Right lobe of liver (tissue), 6 donors: ENCODE data around the gene CREBBP. TPM values are rescaled to one million over a fixed set of nuclear protein-coding genes. Genes with fewer than 3 reads are reported as not detected.
A peak's percentile ranks its signal among the peaks of the same experiment; 100 is the strongest.

Experiments
- ATAC-seq, 4 donors: fragments of 200-7000 bp; cut with Tn5 transposase; one replicate each; pipeline ENCODE4 v1.9.1; 2020; ENCODE audit warnings: mild to moderate bottlenecking in 4 of 4, moderate library complexity in 4 of 4
- DNase-seq, 3 donors: peaks; one replicate each; pipeline ENCODE4 v3.0.0-alpha.2; 2020
- H3K27ac ChIP-seq, 3 donors: fragments of 200-600 bp; one replicate each; pipeline ENCODE4 v1.8.0; 2022
- H3K27me3 ChIP-seq, 2 donors: fragments of 200-600 bp; one replicate each; pipeline ENCODE4 v1.8.0; 2022
- H3K36me3 ChIP-seq, 4 donors: fragments of 200-600 bp; sonication (generic) in 1 of 4; one replicate each; pipeline versions ENCODE4 v1.5.1 to v1.8.0; 2017 to 2022; ENCODE audit warnings: control low read depth in 1 of 4
- H3K4me1 ChIP-seq, 4 donors: fragments of 200-600 bp; sonication (generic) in 1 of 4; one replicate each; pipeline versions ENCODE4 v1.5.1 to v1.8.0; 2017 to 2022; ENCODE audit warnings: control low read depth in 1 of 4
- H3K4me3 ChIP-seq, 3 donors: fragments of 200-600 bp; one replicate each; pipeline ENCODE4 v1.8.0; 2022
- H3K9me3 ChIP-seq, 4 donors: fragments of 200-600 bp; sonication (generic) in 1 of 4; one replicate each; pipeline versions ENCODE4 v1.5.1 to v1.8.0; 2017 to 2022; ENCODE audit warnings: control low read depth in 1 of 4
- POLR2A ChIP-seq: fragments of 450-650 bp; IDR thresholded peaks from one replicate; pipeline ENCODE4 v1.6.1; 2017; ENCODE audit warnings: antibody characterized with exemption, mild to moderate bottlenecking
- WGBS: methylation state at CpG from one replicate; pipeline ENCODE4 v1.1.6; 2018; ENCODE audit warnings: low coverage, low lambda C conversion rate; ENCODE audit not compliant: insufficient coverage; ENCODE audit errors: missing lambda C conversion rate; 5-methylcytosine and 5-hydroxymethylcytosine counted together
- intact Hi-C, 2 donors: fragments of 100-400 bp; cut with DNase I; formaldehyde crosslinking; loops; one replicate each; pipeline versions ENCODE4 v1.11.2 to v1.14.1; 2022
- total RNA-seq, 6 experiments: library from RNA; depleted of rRNA in 2 of 6; stranded (reverse); fragments of >200 nt in 2 of 6; fragmentation: NEBNext Ultra II Directional in 3 of 6; extraction: Animal tissue kit (Norgen Biotek cat#: 25700) in 3 of 6; gene quantifications; one replicate each; pipeline versions ENCODE4 v1.1.0 to v1.2.4, GENCODE V29; 2016 to 2023
- TF ChIP-seq, protein P1 (sequence below), 4 donors: fragments of 200-600 bp in 3 of 4; fragments of 450-650 bp in 1 of 4; IDR thresholded peaks; one replicate each; pipeline versions ENCODE4 v1.5.1 to v1.8.0; 2016 to 2022; ENCODE audit warnings: antibody characterized with exemption in 4 of 4, mild to moderate bottlenecking in 2 of 4
- donor health status: DM: no; HTN: yes; CAD: no.
- donor health status: DM: no; HTN: no; CAD: no.
- donor health status: DM: no; HTN: no; CAD: no.
- donor health status: DM: no; HTN: yes; CAD: no.
- donor health status: DM: no; HTN: yes; CAD: no.

Gene CREBBP
- total RNA-seq, 6 experiments from 2014 or later, result 18.1 to 39.8 (median 29.2) TPM

DNA sequence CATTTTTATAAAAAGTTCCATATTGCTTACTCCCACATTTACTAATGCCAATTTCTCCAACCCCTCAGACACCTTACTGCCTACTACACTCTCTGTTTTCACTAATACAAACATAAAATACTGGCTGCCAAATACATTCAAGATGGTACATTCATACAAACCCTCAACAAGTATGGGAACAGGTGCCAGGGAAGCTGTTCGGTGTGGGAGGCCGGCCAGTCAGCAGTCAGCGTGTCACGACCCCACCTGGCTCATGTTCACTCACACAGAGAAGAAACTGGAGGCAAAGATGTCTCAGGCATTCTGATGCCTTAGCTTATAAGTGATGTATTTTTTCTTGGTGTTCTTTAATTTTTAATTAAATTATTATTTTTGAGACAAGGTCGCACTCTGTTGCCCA, 120.8 kb downstream of the CREBBP start:
- intact Hi-C loops, result no loop called here

DNA sequence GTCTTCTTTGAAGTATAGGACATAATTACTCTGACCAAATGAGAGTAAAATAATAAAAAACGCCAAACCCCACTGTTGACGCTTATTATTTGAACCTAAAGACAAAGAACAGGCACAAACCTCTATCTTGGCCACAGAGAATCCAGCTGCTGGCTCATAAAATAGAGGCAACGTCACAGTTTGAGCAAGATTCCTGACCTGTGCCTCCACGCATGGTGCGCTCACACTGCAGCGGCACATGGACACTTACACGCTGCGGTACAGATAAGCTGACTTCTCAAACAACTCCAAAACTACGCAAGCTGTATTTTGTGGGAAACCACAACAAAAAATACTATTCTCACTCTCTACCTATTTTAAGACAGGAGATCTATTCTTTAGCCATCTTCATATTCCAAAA, 124.4 kb downstream of the CREBBP start:
- DNase-seq (peak in 2 of 3 donors; percentile 38 to 70), ATAC-seq (peak; percentile 71 to 84 (median 74))
- Histone ChIP-seq H3K9me3 (no peaks in the 10 kb centered on the region), H3K36me3 (peaks cover 0 to 39% (median 17%) of the 10 kb centered on the region in 4 donors), H3K27me3 (no peaks in the 10 kb centered on the region), H3K4me1 (peaks cover 0 to 17% (median 5%) of the 10 kb centered on the region in 4 donors), H3K27ac (no peak overlapping the region), H3K4me3 (no peak overlapping the region)
- TF ChIP-seq POLR2A, result no peak
- TF ChIP-seq, protein P1, sequence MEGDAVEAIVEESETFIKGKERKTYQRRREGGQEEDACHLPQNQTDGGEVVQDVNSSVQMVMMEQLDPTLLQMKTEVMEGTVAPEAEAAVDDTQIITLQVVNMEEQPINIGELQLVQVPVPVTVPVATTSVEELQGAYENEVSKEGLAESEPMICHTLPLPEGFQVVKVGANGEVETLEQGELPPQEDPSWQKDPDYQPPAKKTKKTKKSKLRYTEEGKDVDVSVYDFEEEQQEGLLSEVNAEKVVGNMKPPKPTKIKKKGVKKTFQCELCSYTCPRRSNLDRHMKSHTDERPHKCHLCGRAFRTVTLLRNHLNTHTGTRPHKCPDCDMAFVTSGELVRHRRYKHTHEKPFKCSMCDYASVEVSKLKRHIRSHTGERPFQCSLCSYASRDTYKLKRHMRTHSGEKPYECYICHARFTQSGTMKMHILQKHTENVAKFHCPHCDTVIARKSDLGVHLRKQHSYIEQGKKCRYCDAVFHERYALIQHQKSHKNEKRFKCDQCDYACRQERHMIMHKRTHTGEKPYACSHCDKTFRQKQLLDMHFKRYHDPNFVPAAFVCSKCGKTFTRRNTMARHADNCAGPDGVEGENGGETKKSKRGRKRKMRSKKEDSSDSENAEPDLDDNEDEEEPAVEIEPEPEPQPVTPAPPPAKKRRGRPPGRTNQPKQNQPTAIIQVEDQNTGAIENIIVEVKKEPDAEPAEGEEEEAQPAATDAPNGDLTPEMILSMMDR (IDR thresholded peaks at IDR 0.05), result no peak
- intact Hi-C loops, result no loop called here
- 42% methylated on average over 9 of the region's 9 CpGs for WGBS

More for the DNA sequence above, 120.8 kb downstream of the CREBBP start:
- 39% methylated on average over 2 of the region's 5 CpGs for WGBS
- H3K27me3 ChIP-seq, result no peaks in the 10 kb centered on the region
- no peak overlapping the region for H3K4me3 ChIP-seq
- H3K27ac ChIP-seq, result no peak overlapping the region
- no peaks in the 10 kb centered on the region for H3K9me3 ChIP-seq
- DNase-seq, result no peak
- peaks cover 0 to 16% (median 5%) of the 10 kb centered on the region in 4 donors for H3K4me1 ChIP-seq
- no peak for ATAC-seq
- TF ChIP-seq, protein P1 (IDR thresholded peaks at IDR 0.05), result no peak
- no peak for TF ChIP-seq POLR2A
- peaks cover 0 to 61% (median 16%) of the 10 kb centered on the region in 4 donors for H3K36me3 ChIP-seq

DNA sequence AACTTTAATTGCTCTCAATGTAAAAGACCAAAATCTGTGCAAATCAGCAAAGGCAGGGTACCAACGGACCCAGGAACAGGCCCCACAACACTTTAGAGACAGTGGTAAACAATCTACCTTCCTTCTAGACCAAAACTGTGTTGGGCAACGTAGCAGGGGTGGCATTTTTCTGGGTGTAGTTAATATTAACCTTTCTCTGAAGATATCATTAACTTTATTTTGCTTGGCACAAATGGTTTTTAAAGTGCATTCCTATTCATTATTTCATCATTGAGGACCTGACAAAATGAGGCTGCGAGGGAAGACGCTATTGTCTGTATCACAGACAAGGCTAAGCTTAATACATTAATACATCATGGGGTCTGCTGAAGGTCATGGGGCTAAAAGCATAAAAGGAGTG, 125.3 kb downstream of the CREBBP start:
- no peak for TF ChIP-seq POLR2A
- TF ChIP-seq, protein P1 (IDR thresholded peaks at IDR 0.05), result no peak
- peaks cover 0 to 17% (median 5%) of the 10 kb centered on the region in 4 donors for H3K4me1 ChIP-seq
- H3K27me3 ChIP-seq, result no peaks in the 10 kb centered on the region
- DNase-seq (no peak), ATAC-seq (peak; percentile 70 to 84 (median 78))
- no peaks in the 10 kb centered on the region for H3K9me3 ChIP-seq
- peak overlapping the region in 2 of 3 donors; percentile 4 to 15 for H3K27ac ChIP-seq
- intact Hi-C loops, result no loop called here
- WGBS, result 36% methylated on average over 4 of the region's 4 CpGs
- H3K36me3 ChIP-seq, result peaks cover 0 to 39% (median 18%) of the 10 kb centered on the region in 4 donors
- H3K4me3 ChIP-seq, result no peak overlapping the region

DNA sequence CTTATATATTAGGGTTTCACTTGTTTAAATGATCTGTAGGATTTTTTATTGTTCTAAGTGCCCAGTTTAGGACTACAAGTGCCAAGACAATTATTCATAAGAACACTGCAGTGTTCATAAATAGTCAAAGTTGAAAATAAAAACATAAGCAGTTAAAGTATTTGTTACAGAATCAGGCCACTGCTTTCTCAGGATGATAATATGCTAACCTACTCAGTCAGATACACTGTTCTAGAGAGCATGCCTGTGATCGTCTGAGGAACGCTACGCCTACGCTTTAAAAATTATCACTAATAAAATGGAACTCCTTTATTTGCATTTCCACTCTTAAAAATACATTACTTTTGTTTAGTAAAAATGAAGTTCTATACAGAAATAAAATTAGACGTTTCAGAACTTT, 125.7 kb downstream of the CREBBP start:
- H3K9me3 ChIP-seq, result no peaks in the 10 kb centered on the region
- WGBS, result 84% methylated on average over 5 of the region's 5 CpGs
- H3K4me1 ChIP-seq, result peaks cover 0 to 17% (median 5%) of the 10 kb centered on the region in 4 donors
- no peak overlapping the region for H3K27ac ChIP-seq
- no peaks in the 10 kb centered on the region for H3K27me3 ChIP-seq
- no peak overlapping the region for H3K4me3 ChIP-seq
- no peak for DNase-seq
- intact Hi-C loops, result no loop called here
- peaks cover 0 to 43% (median 18%) of the 10 kb centered on the region in 4 donors for H3K36me3 ChIP-seq
- TF ChIP-seq, protein P1 (IDR thresholded peaks at IDR 0.05), result no peak
- no peak for TF ChIP-seq POLR2A
- no peak for ATAC-seq
